ENCODE measurements around the gene TMEM185A.
"Not testable (repeated sequence)": the region's sequence is repeated elsewhere in the genome, so short reads cannot be mapped to it uniquely, and the experiment has no call there.

DNA sequence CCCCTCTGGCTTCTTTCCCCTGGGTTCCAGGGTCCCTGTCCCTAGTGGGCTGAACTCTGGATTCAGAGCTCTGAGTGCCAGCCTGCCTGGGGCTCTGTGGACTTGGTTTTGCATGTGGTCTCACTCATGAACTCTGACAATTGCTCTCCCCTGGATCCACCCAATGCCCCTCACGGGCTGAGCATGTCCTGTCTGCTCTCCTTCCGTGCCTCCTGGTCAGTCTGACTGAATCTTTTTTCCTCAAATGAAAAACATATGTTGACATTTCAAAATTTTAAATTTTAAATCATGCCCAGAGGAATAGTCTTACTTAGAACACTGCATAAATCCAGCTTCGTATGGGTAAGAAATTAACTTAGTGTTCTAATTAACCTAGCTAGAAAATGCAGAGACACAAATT, 43.5 kb upstream of the TMEM185A start:
- TF ChIP-seq POLR2A, POLR2AphosphoS5 (IDR thresholded peaks at IDR 0.05): not testable (repeated sequence)
- TF ChIP-seq, protein P1, sequence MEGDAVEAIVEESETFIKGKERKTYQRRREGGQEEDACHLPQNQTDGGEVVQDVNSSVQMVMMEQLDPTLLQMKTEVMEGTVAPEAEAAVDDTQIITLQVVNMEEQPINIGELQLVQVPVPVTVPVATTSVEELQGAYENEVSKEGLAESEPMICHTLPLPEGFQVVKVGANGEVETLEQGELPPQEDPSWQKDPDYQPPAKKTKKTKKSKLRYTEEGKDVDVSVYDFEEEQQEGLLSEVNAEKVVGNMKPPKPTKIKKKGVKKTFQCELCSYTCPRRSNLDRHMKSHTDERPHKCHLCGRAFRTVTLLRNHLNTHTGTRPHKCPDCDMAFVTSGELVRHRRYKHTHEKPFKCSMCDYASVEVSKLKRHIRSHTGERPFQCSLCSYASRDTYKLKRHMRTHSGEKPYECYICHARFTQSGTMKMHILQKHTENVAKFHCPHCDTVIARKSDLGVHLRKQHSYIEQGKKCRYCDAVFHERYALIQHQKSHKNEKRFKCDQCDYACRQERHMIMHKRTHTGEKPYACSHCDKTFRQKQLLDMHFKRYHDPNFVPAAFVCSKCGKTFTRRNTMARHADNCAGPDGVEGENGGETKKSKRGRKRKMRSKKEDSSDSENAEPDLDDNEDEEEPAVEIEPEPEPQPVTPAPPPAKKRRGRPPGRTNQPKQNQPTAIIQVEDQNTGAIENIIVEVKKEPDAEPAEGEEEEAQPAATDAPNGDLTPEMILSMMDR (IDR thresholded peaks at IDR 0.05) = not testable (repeated sequence)
